Activated T-cell treated with anti-CD3 and anti-CD28 coated beads for 4 hours (primary cell): ENCODE data around the gene TENT4A.

Source experiments
- DNase-seq: peaks from one replicate; pipeline ENCODE4 v3.0.0-alpha.2; 2020

Gene TENT4A

DNA sequence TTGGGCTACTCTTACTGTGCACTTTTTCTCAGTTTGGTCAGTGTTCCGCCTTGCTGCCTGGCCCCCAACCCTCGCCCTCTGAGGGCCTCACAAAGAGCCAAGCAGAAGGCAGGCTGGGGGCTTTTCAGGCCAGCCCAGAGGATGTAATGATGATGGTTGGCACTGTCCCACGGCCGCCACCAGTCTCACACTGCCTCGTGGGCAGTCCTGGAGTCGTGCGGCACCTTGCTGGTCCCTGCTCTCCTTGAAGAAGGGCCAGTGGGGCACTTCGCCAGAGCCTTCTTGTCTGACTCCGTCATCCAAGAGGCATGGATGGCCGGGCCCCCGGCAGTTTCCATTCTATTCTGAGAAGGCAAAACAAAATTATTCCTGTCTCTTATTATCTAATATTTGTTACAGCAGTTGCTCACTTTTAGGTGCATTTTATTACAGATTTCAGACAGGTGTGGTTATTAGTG is 21.0 kb downstream of the TENT4A start:
- no peak for DNase-seq

DNA sequence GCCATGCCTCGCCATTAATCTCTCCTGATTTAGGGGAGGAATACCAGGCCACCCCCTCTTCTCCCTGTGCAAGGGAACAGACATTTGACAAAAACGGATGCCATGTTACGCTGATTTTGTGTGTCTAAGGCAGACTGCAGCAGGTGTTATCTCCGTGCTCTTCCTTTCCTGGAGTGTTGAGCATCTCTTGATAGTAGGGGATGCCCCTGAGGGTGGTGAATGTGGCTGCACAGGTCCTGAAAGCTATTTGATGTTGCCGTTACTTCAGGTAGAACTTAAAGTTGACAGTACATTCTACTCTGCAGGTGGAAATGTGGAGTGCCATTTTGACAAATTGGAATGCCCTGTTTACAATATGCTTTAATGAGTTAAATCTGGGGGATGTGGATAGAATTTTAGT is 21.5 kb downstream of the TENT4A start:
- DNase-seq = no peak

DNA sequence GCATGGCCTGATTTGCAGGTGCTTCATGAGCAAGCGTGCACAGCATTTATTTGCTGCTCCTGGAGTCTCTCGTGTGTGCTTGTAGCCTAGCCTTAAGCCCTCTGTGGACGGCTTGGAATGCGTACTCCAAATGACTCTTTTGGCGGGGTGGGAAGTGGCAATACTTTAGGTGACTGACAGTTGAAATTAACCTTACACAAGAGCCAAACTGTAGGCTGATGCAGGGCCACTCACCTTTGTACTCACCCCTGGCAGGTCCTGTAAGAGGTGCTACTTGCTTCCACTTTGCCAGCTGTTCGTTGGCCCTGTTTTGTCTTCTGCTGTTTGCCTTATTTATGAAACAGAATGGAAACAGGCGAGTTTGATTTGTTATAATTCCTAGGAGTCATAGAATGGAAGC is 22.9 kb downstream of the TENT4A start:
- no peak for DNase-seq

DNA sequence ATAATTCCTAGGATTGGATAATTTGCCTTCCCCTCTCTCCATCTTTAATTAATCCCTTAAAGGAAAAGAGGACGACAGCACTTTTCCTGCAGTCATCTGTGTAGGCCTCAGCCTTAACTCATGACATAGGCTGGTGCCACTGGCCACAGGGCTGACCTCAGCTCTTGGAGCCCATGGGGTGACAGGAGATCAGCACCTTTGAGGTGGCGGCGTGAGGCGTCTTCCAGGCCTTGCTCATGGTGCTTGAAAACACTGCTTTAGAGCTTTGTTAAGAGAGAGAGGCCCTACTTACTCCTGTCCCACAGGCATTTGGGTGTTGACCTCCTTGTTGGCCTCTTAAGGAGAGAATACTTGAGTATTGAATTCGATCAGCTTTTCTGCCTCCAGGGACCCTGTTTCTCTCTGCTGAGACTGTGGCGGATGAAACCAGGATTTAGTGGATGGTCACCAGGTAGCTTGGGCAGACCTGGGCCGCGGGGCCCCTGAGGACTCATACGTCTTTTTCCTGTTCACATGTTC is 23.4 kb downstream of the TENT4A start:
- DNase-seq = no peak

DNA sequence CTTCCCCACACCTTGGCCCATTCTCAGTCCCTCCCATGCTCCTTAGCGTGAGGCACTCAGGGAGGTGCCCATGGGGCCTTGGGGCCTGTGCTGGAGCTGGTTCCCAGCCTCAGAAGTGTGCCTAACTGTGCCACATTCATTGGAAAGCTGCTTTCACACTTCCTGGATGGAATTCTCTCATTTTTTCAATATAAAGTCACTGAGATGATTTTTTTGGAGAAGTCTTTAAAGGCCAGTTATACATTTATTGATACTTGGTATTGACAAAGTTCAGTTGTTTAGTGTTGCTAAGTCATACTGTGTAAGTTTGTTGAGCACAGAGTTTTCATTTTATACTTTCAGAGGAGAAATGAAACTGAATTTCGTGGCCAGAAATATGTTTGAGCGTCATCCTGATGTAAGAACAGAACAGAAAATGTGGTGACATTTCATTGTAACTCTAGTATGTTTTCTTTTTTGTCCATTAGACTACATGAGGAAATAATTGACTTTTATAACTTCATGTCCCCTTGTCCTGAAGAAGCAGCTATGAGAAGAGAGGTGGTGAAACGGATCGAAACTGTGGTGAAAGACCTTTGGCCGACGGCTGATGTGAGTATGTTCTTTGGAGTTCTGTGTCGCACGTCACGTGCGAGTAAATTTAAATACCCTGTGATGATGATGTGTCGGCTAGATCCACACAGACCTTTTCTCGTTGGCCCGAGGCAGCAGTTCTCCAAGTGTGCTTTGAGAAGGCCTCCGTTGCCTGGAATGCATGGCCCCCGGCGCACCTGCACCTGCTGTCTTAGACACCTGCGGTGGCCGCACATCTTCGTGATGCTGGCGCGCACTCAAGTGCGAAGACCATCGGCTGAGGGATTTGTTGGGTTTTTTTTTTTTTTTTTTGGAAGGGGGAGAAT is 24.1 kb downstream of the TENT4A start:
- DNase-seq = no peak

DNA sequence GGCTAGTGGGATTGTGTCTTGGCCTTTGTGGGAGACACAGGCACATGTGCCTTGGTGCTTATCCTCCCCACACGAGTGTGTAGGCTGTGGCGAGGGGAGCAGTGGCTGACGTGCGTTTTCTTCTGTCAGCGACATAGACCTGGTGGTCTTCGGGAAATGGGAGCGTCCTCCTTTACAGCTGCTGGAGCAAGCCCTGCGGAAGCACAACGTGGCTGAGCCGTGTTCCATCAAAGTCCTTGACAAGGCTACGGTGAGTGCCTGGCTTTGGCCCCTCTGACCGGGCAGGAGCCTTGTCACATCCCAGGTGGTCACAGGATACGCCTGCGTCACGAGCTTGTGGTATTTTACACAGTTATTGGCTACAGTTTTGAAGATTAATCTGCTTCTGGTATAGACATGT is 26.4 kb downstream of the TENT4A start:
- DNase-seq = no peak

DNA sequence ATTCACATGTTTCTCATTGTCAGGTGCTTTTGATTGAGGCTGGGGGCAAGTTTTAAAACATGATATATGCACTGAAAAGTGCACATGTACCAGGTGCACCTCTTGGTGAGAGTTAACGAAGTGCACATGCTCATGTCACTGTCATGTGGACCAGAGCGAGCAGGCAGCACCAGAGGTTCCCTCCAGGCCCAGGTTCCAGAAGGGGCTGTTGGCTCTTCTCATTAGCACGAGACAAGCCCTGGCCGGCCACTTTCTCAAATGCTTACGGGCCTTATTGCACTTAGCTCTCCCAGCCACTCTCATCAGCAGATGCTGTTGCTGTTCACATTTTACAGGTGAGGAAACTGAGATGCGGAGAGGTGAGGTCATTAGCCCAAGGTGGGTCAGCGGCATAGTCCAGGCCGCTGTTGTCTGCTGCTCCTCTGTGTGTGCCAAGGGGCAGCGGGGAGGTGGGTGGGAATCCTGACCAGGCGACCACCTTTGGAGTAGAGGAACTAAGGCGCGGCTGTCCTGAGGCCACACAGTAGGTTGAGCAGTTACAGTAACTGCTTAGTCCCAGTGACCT is 27.4 kb downstream of the TENT4A start:
- DNase-seq = no peak

DNA sequence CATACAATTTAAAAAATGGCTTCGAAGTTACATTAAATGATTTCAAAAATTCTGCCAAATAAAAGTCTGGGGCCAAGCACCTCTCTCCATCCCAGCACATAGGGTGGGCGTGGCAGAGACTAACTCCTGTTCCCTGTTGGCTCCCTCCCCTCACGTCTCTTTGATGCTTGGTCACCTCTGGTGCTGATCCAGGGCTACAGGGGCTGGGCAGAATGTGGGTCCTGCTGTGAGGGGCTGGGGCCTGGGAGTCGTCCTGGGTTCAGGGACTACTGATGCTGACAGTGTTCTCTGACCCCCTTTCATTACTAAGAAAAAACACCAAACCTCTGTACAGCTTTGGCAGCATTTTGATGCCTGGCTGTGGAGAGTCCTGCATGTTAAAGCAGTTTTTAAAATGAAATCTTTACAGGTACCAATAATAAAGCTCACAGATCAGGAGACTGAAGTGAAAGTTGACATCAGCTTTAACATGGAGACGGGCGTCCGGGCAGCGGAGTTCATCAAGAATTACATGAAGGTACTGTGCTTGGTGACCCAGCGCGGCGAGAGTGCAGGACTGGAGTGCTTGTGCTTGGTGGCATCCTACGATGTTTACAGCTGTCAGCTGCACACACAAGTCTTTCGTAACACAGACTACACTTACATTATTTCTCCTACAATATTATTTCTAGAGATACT is 29.0 kb downstream of the TENT4A start:
- DNase-seq = no peak

DNA sequence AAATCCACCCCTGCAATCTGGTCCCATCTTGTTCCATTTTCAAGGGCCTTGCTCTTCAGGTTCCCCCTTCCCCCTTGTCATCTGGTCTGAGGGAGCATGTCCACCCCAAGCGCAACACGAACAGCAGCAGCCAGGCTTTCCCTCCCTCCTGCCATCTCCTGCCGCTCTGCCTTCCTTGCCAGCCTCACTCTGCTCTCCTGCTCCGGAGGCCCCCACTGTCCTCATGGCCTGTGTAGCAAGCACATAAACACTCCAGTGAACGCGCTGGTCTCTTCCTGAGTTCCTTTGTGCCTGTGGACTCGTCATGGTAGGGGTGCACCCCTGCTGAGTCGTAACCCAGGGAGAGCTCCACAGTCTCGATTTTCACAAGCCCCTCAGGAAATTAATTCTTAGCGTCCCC is 29.9 kb downstream of the TENT4A start:
- no peak for DNase-seq

DNA sequence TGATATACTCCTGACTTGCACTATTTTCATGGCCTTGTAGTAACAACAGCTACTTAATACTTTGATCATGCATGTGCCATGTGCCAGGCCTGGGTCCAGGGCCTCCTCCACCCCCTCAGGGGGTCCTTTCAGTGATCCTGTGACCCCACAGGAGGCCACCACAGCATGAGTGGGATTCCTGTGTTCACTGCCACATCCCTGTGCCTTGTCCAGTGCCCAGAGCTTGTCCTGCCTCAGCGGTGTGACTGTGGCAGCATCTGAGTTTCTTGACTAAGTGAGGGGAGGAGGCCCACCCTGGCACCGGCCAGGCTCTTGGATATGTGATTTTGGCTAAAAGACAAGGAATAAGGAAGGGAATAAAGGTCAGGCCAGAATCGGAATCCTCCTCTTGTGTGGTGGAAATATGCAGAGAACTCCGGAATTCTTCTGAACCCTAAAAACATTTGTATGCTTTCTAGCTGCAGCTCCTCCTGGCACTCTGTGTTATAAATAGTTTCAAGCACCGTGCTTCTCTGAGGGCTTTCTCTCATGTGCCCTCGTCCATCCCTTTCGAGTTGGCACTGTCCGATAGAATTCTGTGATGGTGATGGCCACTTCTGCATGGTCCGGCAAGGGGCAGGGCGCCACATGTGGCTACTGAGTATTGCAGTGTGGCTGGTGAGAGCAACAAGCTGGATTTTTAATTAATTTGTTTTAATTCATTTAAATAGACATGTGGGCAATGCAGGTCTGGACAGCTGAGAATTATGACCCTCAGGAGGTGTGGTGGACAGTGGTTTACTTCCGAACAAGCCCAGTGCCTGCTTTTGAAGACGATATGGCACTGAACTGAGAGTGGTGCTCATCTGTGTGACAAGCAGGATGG is 31.8 kb downstream of the TENT4A start:
- no peak for DNase-seq

DNA sequence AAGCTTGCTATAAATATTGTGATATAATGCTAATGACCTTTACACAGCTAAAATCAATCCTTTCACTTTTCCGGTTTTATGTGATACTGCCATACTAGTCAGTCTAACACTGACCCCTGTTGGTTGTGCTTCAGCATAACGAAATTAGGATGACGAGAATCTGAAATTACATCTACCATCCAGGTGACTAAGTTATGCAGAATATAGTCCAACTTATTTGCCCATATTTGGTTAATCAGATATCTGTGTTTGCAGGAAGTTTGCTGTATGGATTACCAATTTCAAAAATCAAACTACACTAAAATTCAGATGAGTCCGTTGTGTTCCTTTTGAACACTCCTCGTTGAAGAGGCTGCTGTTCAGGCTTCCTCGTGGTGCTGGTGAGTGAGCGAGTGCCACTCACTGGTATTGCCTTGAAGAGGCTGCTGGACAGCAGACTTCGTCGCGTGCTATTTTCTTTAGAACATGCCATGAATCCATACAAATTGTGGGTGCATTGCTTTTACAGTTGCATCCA is 32.5 kb downstream of the TENT4A start:
- DNase-seq = peak; percentile 23

DNA sequence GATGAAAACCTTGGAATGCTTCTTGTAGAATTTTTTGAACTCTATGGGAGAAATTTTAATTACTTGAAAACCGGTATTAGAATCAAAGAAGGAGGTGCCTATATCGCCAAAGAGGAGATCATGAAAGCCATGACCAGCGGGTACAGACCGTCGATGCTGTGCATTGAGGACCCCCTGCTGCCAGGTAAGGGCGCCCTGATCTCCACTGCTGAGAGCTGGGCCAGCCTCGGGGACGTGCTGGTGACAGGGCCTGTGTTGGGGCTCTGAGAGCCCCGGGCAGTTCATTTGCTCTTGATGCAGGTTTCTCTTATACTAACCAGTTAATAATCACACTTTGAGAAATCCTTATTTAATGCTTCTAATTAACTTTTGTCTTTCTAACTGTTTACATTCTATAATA is 33.0 kb downstream of the TENT4A start:
- DNase-seq = no peak

DNA sequence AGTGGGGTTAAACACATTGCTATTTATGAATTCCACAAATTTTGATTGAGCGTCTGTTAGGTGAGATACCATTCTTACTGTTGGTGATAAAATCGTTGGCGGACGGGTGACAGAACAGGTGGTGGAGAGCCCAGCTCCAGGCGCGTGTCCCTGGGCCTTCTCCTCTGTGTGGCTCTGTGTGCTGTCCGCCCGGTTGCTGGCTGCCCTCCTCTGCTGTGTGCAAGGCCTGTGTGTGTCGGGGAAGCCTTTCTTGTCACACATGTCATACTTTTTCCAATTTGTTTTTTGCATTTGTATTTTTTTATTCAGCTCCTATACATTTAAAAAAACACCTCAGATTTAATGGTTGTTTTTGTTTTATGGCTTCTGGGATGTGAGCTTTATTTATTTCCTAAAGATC is 33.9 kb downstream of the TENT4A start:
- no peak for DNase-seq

DNA sequence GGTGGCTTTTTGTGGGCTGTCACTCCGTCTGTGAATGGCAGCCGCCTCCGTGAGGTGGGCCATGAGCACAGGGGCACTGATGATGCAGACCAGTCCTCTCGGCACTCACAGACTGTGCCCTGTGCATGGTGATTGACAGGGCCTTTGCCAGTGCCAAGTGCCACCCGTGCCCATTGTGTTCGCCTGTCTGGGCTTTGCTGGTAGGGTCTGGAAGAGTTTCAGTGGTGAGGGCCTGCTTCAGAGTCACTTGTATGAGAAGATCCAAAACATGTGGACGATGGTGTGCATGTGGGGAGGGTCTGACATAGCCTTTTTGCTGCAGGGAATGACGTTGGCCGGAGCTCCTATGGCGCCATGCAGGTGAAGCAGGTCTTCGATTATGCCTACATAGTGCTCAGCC is 34.9 kb downstream of the TENT4A start:
- no peak for DNase-seq

DNA sequence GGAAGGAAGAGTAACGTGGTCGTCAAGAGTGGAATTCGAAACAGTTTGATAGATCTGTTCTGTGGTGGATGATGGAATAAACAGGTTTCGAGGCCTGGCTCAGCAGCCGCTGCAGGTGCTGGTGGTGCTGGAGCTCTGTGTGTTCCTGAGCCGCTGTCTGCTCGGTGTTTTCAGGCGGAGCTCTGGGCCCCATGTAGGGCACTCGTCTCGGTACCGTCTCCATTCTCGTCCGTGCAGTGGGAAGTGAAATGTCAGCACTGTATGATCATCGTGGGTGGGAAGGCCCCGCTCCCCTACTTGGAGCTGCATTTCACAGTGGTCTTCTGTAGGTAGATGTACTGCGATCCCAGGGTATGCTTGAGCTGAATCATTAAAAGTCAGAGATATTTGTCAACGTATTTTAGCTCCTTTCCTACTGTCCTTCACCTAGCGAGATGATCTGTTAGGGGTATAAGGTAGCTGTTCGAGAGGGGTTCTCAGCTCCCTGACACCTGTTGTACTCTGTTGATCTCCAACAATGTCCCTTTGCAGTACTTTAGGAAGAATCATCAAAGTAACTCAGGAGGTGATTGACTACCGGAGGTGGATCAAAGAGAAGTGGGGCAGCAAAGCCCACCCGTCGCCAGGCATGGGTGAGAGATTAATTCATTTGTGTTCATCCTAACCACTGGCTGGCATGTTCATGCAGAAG is 35.9 kb downstream of the TENT4A start:
- DNase-seq = no peak

DNA sequence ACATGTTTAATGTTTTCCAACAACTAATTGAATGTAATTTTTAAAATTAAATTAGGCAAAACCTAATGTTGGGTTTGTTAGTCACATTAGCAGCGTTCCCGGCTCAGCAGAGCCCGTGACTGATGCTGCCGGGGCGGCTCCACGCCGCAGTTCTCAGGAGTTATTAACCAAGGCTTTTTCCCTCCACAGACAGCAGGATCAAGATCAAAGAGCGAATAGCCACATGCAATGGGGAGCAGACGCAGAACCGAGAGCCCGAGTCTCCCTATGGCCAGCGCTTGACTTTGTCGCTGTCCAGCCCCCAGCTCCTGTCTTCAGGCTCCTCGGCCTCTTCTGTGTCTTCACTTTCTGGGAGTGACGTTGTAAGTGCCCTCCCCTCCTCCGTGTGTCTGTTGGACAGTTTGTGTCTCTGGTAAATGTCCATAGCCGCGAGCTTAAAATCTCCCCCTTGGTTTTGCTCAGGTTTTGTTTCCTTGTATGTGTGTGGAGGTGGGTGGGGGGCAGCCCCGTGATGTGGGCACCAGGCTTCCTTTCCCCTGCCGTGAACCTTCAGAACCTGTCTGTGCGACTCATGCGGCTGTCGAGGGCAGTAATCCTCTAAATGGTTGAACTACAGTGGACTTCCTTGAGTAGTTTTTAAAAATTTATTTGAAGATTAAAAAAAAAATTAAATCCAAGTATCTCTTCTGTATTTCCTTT is 37.1 kb downstream of the TENT4A start:
- no peak for DNase-seq

DNA sequence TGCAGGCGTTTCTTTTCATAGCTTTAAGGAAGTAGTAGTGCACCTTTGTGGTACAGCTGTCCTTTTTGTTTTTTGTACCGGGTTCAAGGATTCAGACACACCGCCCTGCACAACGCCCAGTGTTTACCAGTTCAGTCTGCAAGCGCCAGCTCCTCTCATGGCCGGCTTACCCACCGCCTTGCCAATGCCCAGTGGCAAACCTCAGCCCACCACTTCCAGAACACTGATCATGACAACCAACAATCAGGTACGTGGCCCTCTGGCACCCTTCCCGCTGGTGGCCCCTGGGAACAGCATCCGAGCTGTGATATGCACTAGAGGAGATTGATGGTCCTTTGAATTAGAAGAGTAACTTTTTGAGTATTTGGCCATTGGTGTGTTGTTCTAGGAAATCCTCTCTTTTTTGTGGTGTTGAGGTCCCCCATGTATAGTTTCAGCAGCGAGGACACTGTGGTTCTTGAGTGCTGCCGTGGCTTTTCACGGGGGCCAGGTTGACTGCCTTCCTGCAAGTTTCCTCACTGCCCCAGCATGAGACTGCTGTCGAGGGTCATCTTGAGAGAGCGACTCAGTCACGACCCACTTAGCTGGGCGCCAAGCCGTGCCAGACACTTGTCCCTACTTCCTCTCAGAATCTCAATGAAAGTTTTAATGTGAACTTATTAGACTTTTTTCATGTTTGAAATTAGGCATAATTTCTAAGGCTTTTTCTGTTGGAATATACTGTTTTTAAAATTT is 37.9 kb downstream of the TENT4A start:
- DNase-seq = no peak

DNA sequence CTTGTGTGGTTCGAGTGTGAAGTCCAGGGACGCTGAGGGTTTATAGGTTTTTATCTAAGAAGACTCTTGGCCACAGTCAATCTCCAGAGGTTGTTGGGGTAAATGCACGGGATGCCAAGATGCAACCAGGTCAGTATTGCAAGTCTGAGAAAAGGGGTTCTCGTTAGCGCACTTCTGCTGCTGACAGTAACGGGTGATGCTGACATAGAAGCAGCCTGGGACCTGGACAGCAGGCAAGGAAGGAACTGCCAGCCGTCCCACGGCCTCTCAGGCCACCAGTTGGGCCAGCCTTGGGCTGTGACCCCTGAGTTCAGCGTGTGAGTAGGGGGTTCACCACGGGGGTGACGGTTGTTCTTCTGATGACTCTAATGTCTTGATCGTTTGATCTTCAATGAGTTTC is 39.0 kb downstream of the TENT4A start:
- no peak for DNase-seq

DNA sequence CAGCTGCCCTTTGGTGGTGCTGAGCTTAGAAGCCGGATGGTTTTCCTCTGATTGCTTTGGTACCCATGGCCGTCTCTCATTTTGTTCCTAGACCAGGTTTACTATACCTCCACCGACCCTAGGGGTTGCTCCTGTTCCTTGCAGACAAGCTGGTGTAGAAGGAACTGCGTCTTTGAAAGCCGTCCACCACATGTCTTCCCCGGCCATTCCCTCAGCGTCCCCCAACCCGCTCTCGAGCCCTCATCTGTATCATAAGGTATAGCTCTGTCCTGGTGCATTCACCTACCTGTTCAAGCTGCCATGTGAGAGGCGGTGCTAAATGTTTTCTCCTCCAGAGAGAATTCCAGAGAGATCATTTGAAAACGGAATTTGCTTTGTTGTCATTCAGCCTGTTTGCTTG is 39.5 kb downstream of the TENT4A start:
- no peak for DNase-seq

DNA sequence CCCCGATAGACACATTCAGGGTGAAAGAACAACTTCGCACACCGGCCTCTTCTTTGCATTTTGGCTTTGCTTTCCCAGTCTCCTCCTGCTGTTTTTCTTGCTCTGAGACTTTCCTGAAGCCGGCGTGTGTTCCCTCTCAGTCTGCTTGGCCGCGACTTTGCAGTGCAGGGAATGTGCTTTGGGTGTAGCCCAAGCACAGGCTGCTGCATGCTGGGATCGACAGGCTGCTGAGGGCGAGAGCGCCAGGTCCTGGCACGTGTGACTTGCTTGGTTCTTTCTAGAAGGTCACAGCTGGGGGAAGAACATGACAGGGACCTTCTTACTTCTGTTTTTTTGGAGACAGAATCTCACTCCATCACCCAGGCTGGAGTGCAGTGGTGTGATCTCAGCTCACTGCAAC is 40.6 kb downstream of the TENT4A start:
- no peak for DNase-seq

DNA sequence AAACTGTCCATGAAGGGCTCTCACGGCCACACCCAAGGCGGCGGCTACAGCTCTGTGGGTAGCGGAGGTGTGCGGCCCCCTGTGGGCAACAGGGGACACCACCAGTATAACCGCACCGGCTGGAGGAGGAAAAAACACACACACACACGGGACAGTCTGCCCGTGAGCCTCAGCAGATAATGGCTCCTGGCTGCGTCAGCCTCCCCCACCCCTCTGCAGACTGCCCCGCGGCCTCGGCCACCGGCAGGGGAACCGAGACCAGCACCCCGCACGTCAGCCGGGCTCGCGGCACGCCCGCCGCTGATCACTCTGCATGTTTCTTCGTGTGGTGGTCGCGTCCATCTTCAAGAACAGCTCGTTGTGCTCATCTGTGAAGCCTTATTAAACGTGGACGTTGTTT is 41.5 kb downstream of the TENT4A start:
- DNase-seq = no peak
